Lung (tissue), 12 donors: ENCODE data around the gene SYNGR3. TPM values are rescaled to one million over a fixed set of nuclear protein-coding genes. Genes with fewer than 3 reads are reported as not detected.

ENCODE experiments used
- ATAC-seq: fragments of 200-7000 bp; cut with Tn5 transposase; one replicate; pipeline ENCODE4 v1.9.1; 2020; ENCODE audit warnings: moderate number of reproducible peaks; ENCODE audit not compliant: insufficient read depth, low FRiP score
- DNase-seq, 3 donors: peaks; one replicate each; pipeline ENCODE4 v3.0.0-alpha.2; 2013 to 2017
- H3K27ac ChIP-seq, 2 donors: one replicate each; pipeline ENCODE4 v1.5.1; 2013; ENCODE audit warnings: mild to moderate bottlenecking in 2 of 2, moderate library complexity in 2 of 2, control low read depth in 1 of 2, inconsistent platforms in 1 of 2, low read depth in 1 of 2, low read length in 1 of 2
- H3K27me3 ChIP-seq, 3 donors: one replicate each; pipeline ENCODE4 v1.5.1; 2013; ENCODE audit warnings: low read length in 2 of 3; ENCODE audit not compliant: control insufficient read depth in 3 of 3, insufficient read depth in 3 of 3
- H3K36me3 ChIP-seq, 4 donors: one replicate each; pipeline ENCODE4 v1.5.1; 2013; ENCODE audit warnings: low read length in 4 of 4, mild to moderate bottlenecking in 1 of 4, moderate library complexity in 1 of 4; ENCODE audit not compliant: control insufficient read depth in 4 of 4, insufficient read depth in 4 of 4
- H3K4me1 ChIP-seq, 5 donors: one replicate each; pipeline ENCODE4 v1.5.1; 2013; ENCODE audit warnings: low read length in 5 of 5, mild to moderate bottlenecking in 2 of 5, moderate library complexity in 1 of 5; ENCODE audit not compliant: control insufficient read depth in 5 of 5, insufficient read depth in 5 of 5
- H3K4me3 ChIP-seq: one replicate; pipeline ENCODE4 v1.5.1; 2013; ENCODE audit warnings: mild to moderate bottlenecking, control low read depth, moderate library complexity
- H3K9ac ChIP-seq, 2 donors: one replicate each; pipeline ENCODE4 v1.5.1; 2013; ENCODE audit warnings: low read length in 2 of 2, control low read depth in 1 of 2; ENCODE audit not compliant: insufficient read depth in 1 of 2
- H3K9me3 ChIP-seq, 4 donors: one replicate each; pipeline ENCODE4 v1.5.1; 2013; ENCODE audit warnings: low read length in 3 of 4, mild to moderate bottlenecking in 1 of 4, moderate library complexity in 1 of 4; ENCODE audit not compliant: control insufficient read depth in 4 of 4, insufficient read depth in 3 of 4
- WGBS, 2 donors: extraction: QIAGEN DNeasy Blood & Tissue Kit; methylation state at CpG; one replicate each; pipeline ENCODE4 v1.1.7; 2013; 5-methylcytosine and 5-hydroxymethylcytosine counted together
- polyA plus RNA-seq, 2 donors: library from polyadenylated mRNA; stranded (reverse); fragments of 200-250 nt; gene quantifications; one replicate each; pipeline ENCODE4 v1.2.1, GENCODE V29; 2013
- total RNA-seq, 2 donors: library from RNA; depleted of rRNA in 1 of 2; stranded (reverse); fragments of >200 nt in 1 of 2; gene quantifications; one replicate each; pipeline ENCODE4 v1.2.1, GENCODE V29; 2014 to 2021
- TF ChIP-seq, protein P1 (sequence below): IDR thresholded peaks from 2 replicates; pipeline ENCODE4 v1.5.1; 2012; ENCODE audit warnings: mild to moderate bottlenecking; ENCODE audit errors: control extremely low read depth, extremely low read depth
- donor health status: control.
- donor health status: control.
- donor health status: Bipolar disorder and iron deficiency.
- donor health status: healthy.
- donor health status: DM: yes; HTN: yes; CAD: no.

The SYNGR3 gene
- total and polyA plus RNA-seq, 4 donors, result 0.10 to 0.69 (median 0.43) TPM

- Histone ChIP-seq H3K27ac (peak overlapping the region; percentile 71 to 91), H3K4me1 (peaks cover 0 to 74% (median 48%) of the 10 kb centered on the region in 5 donors), H3K27me3 (no peaks in the 10 kb centered on the region), H3K9me3 (no peaks in the 10 kb centered on the region), H3K36me3 (peaks cover 0 to 30% (median 12%) of the 10 kb centered on the region in 4 donors), H3K9ac (no peak overlapping the region), H3K4me3 (peak overlapping the region; percentile 55)
- 57 to 67% methylated on average over 13 to 17 of the region's 17 CpGs for WGBS, 2 donors
- ATAC-seq, result no peak
- TF ChIP-seq, protein P1, sequence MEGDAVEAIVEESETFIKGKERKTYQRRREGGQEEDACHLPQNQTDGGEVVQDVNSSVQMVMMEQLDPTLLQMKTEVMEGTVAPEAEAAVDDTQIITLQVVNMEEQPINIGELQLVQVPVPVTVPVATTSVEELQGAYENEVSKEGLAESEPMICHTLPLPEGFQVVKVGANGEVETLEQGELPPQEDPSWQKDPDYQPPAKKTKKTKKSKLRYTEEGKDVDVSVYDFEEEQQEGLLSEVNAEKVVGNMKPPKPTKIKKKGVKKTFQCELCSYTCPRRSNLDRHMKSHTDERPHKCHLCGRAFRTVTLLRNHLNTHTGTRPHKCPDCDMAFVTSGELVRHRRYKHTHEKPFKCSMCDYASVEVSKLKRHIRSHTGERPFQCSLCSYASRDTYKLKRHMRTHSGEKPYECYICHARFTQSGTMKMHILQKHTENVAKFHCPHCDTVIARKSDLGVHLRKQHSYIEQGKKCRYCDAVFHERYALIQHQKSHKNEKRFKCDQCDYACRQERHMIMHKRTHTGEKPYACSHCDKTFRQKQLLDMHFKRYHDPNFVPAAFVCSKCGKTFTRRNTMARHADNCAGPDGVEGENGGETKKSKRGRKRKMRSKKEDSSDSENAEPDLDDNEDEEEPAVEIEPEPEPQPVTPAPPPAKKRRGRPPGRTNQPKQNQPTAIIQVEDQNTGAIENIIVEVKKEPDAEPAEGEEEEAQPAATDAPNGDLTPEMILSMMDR, result no peak
- no peak for DNase-seq
Measured at GRCh38 chr16:2034696-2035430, 45.1 kb downstream of the SYNGR3 start.

GRCh38 chr16:2035431-2036199, 45.8 kb downstream of the SYNGR3 start:
- Histone ChIP-seq H3K27me3 (no peaks in the 10 kb centered on the region), H3K4me3 (peak overlapping the region; percentile 55), H3K9ac (no peak overlapping the region), H3K9me3 (no peaks in the 10 kb centered on the region), H3K4me1 (peaks cover 0 to 81% (median 55%) of the 10 kb centered on the region in 5 donors), H3K36me3 (peaks cover 0 to 27% (median 12%) of the 10 kb centered on the region in 4 donors), H3K27ac (peak overlapping the region; percentile 71 to 91)
- peak; percentile 79 to 87 (median 83) for DNase-seq
- ATAC-seq, result peak; percentile 30
- TF ChIP-seq, protein P1, result no peak
- 40 to 68% methylated on average over 34 of the region's 34 CpGs for WGBS, 2 donors

- peak overlapping the region; percentile 55 for H3K4me3 ChIP-seq
Measured at GRCh38 chr16:2036200-2036966, 46.6 kb downstream of the SYNGR3 start.

More at GRCh38 chr16:2036200-2036966, 46.6 kb downstream of the SYNGR3 start:
- no peaks in the 10 kb centered on the region for H3K27me3 ChIP-seq
- 73 to 79% methylated on average over 40 to 47 of the region's 47 CpGs for WGBS, 2 donors
- H3K4me1 ChIP-seq, result peaks cover 0 to 89% (median 62%) of the 10 kb centered on the region in 5 donors
- H3K9me3 ChIP-seq, result no peaks in the 10 kb centered on the region
- H3K9ac ChIP-seq, result no peak overlapping the region
- TF ChIP-seq, protein P1, result no peak
- H3K36me3 ChIP-seq, result peaks cover 0 to 23% (median 12%) of the 10 kb centered on the region in 4 donors
- H3K27ac ChIP-seq, result peak overlapping the region; percentile 71 to 91
- DNase-seq (no peak), ATAC-seq (no peak)
